Uterus (tissue), 2 donors: Measurements from ENCODE around the gene KLF7.

ENCODE experiments used
- CTCF ChIP-seq, 4 experiments: fragments of 200-600 bp in 2 of 4; fragments of 450-650 bp in 2 of 4; sonication (generic) in 2 of 4; IDR thresholded peaks; one replicate each; pipeline ENCODE4 v1.5.1; 2016 to 2019; ENCODE audit warnings: antibody characterized with exemption in 4 of 4, mild to moderate bottlenecking in 2 of 4, moderate library complexity in 1 of 4
- POLR2A ChIP-seq, 2 donors: fragments of 450-650 bp; IDR thresholded peaks; one replicate each; pipeline ENCODE4 v1.6.1; 2016; ENCODE audit warnings: antibody characterized with exemption in 2 of 2, mild to moderate bottlenecking in 1 of 2, moderate library complexity in 1 of 2

- TF ChIP-seq CTCF (IDR thresholded peaks at IDR 0.05) = no peak
- no peak for TF ChIP-seq POLR2A (IDR thresholded peaks at IDR 0.05)
Measured at GRCh38 chr2:207176247-207176646, 10.5 kb upstream of the KLF7 start.
